Karpas-422 (cell line): ENCODE data around the gene BRCA1. TPM values are rescaled to one million over a fixed set of nuclear protein-coding genes. Genes with fewer than 3 reads are reported as not detected.
"Not testable (repeated sequence)": the region's sequence is repeated elsewhere in the genome, so short reads cannot be mapped to it uniquely, and the experiment has no call there.

Source experiments
- DNase-seq: peaks from one replicate; pipeline ENCODE4 v3.0.0-alpha.2; 2015
- H2AFZ ChIP-seq: fragments of 200-600 bp; sonication (generic); 2 replicates; pipeline ENCODE4 v1.6.1; 2014; ENCODE audit warnings: antibody characterized with exemption, low read length, mixed read lengths
- H3K27ac ChIP-seq: fragments of 200-600 bp; sonication (generic); 2 replicates; pipeline ENCODE4 v1.5.1; 2014; ENCODE audit warnings: mild to moderate bottlenecking, low read length, moderate library complexity
- H3K27me3 ChIP-seq: fragments of 200-600 bp; sonication (generic); 2 replicates; pipeline ENCODE4 v1.6.1; 2014; ENCODE audit warnings: low read length, mixed read lengths
- H3K36me3 ChIP-seq: fragments of 200-600 bp; sonication (generic); 2 replicates; pipeline ENCODE4 v1.6.1; 2014; ENCODE audit warnings: low read length, mixed read lengths; ENCODE audit not compliant: insufficient read depth
- H3K4me1 ChIP-seq: fragments of 200-600 bp; sonication (generic); 2 replicates; pipeline ENCODE4 v1.6.1; 2014; ENCODE audit warnings: mild to moderate bottlenecking, low read length, mixed read lengths
- H3K4me2 ChIP-seq: fragments of 200-600 bp; sonication (generic); 2 replicates; pipeline ENCODE4 v1.6.1; 2014; ENCODE audit warnings: low read length, low read depth, mild to moderate bottlenecking; ENCODE audit not compliant: poor library complexity, severe bottlenecking
- H3K4me3 ChIP-seq: fragments of 200-600 bp; sonication (generic); 2 replicates; pipeline ENCODE4 v1.5.1; 2014; ENCODE audit warnings: mild to moderate bottlenecking, antibody characterized with exemption, low read length, mixed read lengths
- H3K79me2 ChIP-seq: fragments of 200-600 bp; sonication (generic); 2 replicates; pipeline ENCODE4 v1.6.1; 2014; ENCODE audit warnings: mild to moderate bottlenecking, low read length, mixed read lengths
- H3K9ac ChIP-seq: fragments of 200-600 bp; sonication (generic); 2 replicates; pipeline ENCODE4 v1.6.0; 2014; ENCODE audit warnings: low read length
- H3K9me2 ChIP-seq: fragments of 200-600 bp; sonication (generic), shearing (Covaris generic); replicated peaks from 2 replicates; pipeline ENCODE4 v1.6.0; 2014; ENCODE audit warnings: mild to moderate bottlenecking, low read length, moderate library complexity; ENCODE audit not compliant: insufficient read depth
- H3K9me3 ChIP-seq: fragments of 300-700, 200-600 bp; sonication (generic); 2 replicates; pipeline ENCODE4 v1.6.1; 2014; ENCODE audit warnings: low read length, mixed read lengths
- H4K20me1 ChIP-seq: fragments of 200-600 bp; sonication (generic); 2 replicates; pipeline ENCODE4 v1.6.1; 2014; ENCODE audit warnings: mild to moderate bottlenecking, antibody characterized with exemption, low read length, low read depth; ENCODE audit not compliant: insufficient read depth
- total RNA-seq: library from RNA; depleted of rRNA; stranded (reverse); fragments of >200 nt; shearing (Covaris generic); gene quantifications from 2 replicates; pipeline ENCODE4 v1.2.3, GENCODE V29; 2014; ENCODE audit warnings: low replicate concordance

BRCA1 gene
- total RNA-seq, 1 experiment from 2014 or later = 46.0 TPM

- not testable (repeated sequence) for H3K79me2 ChIP-seq, H3K4me3 ChIP-seq, H2AFZ ChIP-seq, H3K9me2 ChIP-seq, H3K36me3 ChIP-seq, H3K4me2 ChIP-seq, H3K9me3 ChIP-seq, H3K9ac ChIP-seq, H4K20me1 ChIP-seq, DNase-seq, H3K4me1 ChIP-seq, H3K27ac ChIP-seq, H3K27me3 ChIP-seq
Observed at GRCh38 chr17:43159232-43159631, 34.1 kb upstream of the BRCA1 start.

- Histone ChIP-seq H3K4me1 (no peaks in the 10 kb centered on the region), H3K36me3 (peaks cover 18% of the 10 kb centered on the region)
Observed at GRCh38 chr17:43155666-43156065, 30.5 kb upstream of the BRCA1 start.

GRCh38 chr17:43153197-43153835 lies 28.2 kb upstream of the BRCA1 start:
- peaks cover 18% of the 10 kb centered on the region for H3K36me3 ChIP-seq
- not testable (repeated sequence) for H3K4me1 ChIP-seq, DNase-seq, H3K27me3 ChIP-seq, H3K9me2 ChIP-seq, H3K4me3 ChIP-seq, H3K79me2 ChIP-seq, H3K9ac ChIP-seq, H2AFZ ChIP-seq, H4K20me1 ChIP-seq, H3K4me2 ChIP-seq, H3K9me3 ChIP-seq, H3K27ac ChIP-seq

More at GRCh38 chr17:43155666-43156065, 30.5 kb upstream of the BRCA1 start:
- Histone ChIP-seq H3K27ac (no peak overlapping the region), H4K20me1 (no peaks in the 10 kb centered on the region), H3K79me2 (no peaks in the 10 kb centered on the region), H3K9ac (no peak overlapping the region), H3K4me2 (no peak overlapping the region), H3K9me2 (no peaks in the 10 kb centered on the region), H3K9me3 (no peaks in the 10 kb centered on the region), H3K27me3 (no peaks in the 10 kb centered on the region), H3K4me3 (no peak overlapping the region), H2AFZ (no peak overlapping the region)
- no peak for DNase-seq

GRCh38 chr17:43151880-43152456 lies 26.8 kb upstream of the BRCA1 start:
- Histone ChIP-seq H2AFZ (no peak overlapping the region), H3K27me3 (no peaks in the 10 kb centered on the region), H3K36me3 (peaks cover 18% of the 10 kb centered on the region), H4K20me1 (no peaks in the 10 kb centered on the region), H3K9ac (no peak overlapping the region), H3K79me2 (no peaks in the 10 kb centered on the region), H3K9me2 (no peaks in the 10 kb centered on the region), H3K27ac (no peak overlapping the region), H3K4me3 (no peak overlapping the region), H3K4me1 (no peaks in the 10 kb centered on the region), H3K9me3 (no peaks in the 10 kb centered on the region), H3K4me2 (no peak overlapping the region)
- DNase-seq = no peak

GRCh38 chr17:43146649-43147048 lies 21.5 kb upstream of the BRCA1 start:
- Histone ChIP-seq H3K79me2 (no peaks in the 10 kb centered on the region), H3K36me3 (0 out of 2 replicates have a peak, but pooled peaks cover 6% of the 10 kb centered on the region), H2AFZ (no peak overlapping the region), H4K20me1 (no peaks in the 10 kb centered on the region), H3K9me2 (no peaks in the 10 kb centered on the region), H3K4me3 (no peak overlapping the region), H3K9me3 (no peaks in the 10 kb centered on the region), H3K27ac (no peak overlapping the region), H3K9ac (no peak overlapping the region), H3K4me1 (no peaks in the 10 kb centered on the region), H3K27me3 (no peaks in the 10 kb centered on the region), H3K4me2 (no peak overlapping the region)
- DNase-seq = no peak

- H3K9me2 ChIP-seq = no peaks in the 10 kb centered on the region
- no peaks in the 10 kb centered on the region for H3K36me3 ChIP-seq
- H3K27me3 ChIP-seq = no peaks in the 10 kb centered on the region
- no peak overlapping the region for H2AFZ ChIP-seq
- no peak overlapping the region for H3K4me2 ChIP-seq
- no peaks in the 10 kb centered on the region for H3K4me1 ChIP-seq
- no peaks in the 10 kb centered on the region for H3K79me2 ChIP-seq
- no peaks in the 10 kb centered on the region for H4K20me1 ChIP-seq
- DNase-seq = no peak
- no peaks in the 10 kb centered on the region for H3K9me3 ChIP-seq
- no peak overlapping the region for H3K4me3 ChIP-seq
- no peak overlapping the region for H3K9ac ChIP-seq
- H3K27ac ChIP-seq = no peak overlapping the region
Observed at GRCh38 chr17:43143201-43143600, 18.0 kb upstream of the BRCA1 start.

GRCh38 chr17:43142153-43142552 lies 17.0 kb upstream of the BRCA1 start:
- Histone ChIP-seq H3K36me3 (no peaks in the 10 kb centered on the region), H3K9ac (no peak overlapping the region), H3K9me3 (no peaks in the 10 kb centered on the region), H3K4me3 (no peak overlapping the region), H3K4me1 (no peaks in the 10 kb centered on the region), H3K27me3 (no peaks in the 10 kb centered on the region), H3K27ac (no peak overlapping the region), H3K4me2 (no peak overlapping the region), H2AFZ (no peak overlapping the region), H4K20me1 (no peaks in the 10 kb centered on the region), H3K9me2 (no peaks in the 10 kb centered on the region), H3K79me2 (no peaks in the 10 kb centered on the region)
- no peak for DNase-seq

GRCh38 chr17:43140396-43141332 lies 15.5 kb upstream of the BRCA1 start:
- Histone ChIP-seq H3K27me3 (no peaks in the 10 kb centered on the region), H3K9ac (no peak overlapping the region), H3K36me3 (no peaks in the 10 kb centered on the region), H3K9me3 (no peaks in the 10 kb centered on the region), H3K79me2 (no peaks in the 10 kb centered on the region), H3K27ac (no peak overlapping the region), H3K4me1 (peaks cover 11% of the 10 kb centered on the region), H3K9me2 (no peaks in the 10 kb centered on the region), H3K4me2 (no peak overlapping the region), H2AFZ (no peak overlapping the region), H3K4me3 (no peak overlapping the region), H4K20me1 (no peaks in the 10 kb centered on the region)
- no peak for DNase-seq
